IPS-NIHi7 (cell line): ENCODE data around the gene SMO.
A peak's percentile ranks its signal among the peaks of the same experiment; 100 is the strongest.
"Not testable (repeated sequence)": the region's sequence is repeated elsewhere in the genome, so short reads cannot be mapped to it uniquely, and the experiment has no call there.

ENCODE experiments used
- DNase-seq: peaks from one replicate; pipeline ENCODE4 v3.0.0; 2012; ENCODE audit warnings: mixed read lengths; ENCODE audit errors: extremely low spot score

Gene SMO

DNA sequence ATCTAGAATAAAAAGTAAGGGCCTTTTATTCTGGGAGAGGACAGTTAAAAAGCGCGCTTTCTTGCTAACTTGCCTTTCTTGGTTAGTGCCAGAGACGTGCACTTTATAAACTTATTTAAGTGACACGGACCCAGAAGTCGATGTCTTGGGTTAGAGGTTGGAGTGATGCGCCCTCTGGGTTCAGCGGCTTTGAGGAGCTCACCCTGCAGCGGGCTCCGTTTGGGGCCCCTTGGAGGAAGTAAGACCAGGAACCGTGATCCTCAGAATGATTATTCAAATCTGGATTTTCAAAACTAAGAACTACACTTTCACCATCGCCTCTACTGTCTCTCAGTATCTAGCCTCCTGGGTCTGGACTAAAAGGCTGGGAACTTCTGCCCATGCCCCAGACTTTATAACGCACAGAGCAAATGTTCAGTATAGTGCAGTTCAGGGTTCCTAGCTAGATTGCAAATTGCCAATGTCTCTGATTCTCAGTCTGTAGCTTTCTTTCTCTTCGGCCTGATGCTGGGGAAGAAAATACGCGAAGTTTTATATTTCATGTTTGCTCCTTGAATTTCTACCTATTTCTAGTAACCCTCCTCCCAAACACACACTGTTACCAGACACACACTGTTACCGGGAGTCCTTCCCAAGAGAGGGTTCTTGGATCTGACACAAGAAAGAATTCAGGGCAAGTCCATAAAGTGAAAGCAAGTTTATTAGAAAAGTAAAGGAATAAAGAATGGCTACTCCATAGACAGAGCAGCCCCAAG is 18.6 kb upstream of the SMO start:
- no peak for DNase-seq

DNA sequence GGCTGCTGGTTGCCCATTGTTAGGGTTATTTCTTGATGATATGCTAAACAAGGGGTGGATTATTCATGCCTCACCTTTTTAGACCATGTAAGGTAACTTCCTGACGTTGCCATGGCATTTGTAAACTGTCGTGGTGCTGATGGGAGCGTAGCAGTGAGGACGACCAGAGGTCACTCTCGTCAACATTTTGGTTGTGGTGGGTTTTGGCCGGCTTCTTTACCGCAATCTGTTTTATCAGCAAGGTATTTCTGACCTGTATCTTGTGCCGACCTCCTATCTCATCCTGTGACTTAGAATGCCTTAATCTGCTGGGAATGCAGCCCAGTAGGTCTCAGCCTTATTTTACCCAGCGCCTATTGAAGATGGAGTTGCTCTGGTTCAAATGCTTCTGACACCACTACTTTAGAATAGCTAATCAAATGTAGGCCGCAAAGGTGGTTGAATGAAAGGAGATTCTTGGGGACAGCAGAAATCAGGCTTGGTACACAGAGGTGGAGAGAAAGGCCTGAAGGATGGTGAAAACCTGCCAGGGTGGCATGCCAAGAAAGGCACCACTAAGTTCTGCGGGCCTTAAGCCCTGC is 17.9 kb upstream of the SMO start:
- DNase-seq: no peak

DNA sequence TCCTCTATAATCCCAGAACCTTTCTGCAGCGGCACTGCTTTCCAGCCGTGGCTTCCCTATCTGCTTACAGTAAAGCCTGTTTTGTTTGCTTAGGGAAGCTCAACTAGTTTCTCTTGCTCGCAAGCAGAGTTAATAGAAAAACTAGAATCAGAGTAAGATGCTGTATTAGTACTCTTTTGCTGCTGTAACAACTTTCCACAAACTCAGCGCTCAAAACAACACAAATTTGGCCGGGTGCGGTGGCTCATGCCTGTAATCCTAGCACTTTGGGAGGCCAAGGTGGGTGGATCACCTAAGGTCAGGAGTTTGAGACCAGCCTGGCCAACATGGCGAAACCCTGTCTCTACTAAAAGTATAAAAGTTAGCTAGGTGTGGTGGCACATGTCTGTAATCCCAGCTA is 14.6 kb upstream of the SMO start:
- DNase-seq: not testable (repeated sequence)

DNA sequence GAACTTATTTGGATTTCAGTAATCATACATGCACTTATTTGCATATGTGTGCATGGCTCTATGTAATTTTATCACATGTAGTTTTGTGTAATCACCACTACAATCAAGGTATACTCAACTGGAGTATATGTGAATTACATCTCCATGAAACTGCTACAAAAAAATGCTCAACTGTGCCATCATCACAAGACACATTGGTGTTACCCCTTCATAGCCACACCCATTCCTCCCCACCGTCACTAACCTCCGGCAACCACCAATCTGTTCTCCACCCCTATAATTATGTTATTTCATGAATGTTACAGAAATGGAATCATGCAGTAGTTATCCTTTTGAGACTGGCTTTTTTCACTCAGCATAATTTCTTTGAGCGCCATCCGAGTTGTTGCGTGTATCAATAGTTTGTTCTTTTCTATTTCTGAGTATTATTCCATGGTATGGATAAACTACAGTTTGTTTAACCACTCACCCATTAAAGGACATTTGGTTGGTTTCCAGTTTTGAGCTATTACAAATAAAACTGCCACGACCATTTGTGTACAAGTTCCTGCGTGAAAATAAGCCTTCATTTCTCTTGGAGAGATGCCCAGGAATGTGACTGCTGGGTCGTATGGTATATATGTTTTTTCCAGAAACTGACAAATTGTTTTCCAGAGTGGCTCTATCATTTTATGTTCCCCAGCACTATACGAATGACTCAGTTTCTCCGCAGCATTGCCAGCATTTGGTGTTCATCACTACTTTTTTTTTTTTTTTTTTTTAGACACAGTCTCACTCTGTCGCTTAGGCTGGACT is 11.3 kb upstream of the SMO start:
- no peak for DNase-seq

DNA sequence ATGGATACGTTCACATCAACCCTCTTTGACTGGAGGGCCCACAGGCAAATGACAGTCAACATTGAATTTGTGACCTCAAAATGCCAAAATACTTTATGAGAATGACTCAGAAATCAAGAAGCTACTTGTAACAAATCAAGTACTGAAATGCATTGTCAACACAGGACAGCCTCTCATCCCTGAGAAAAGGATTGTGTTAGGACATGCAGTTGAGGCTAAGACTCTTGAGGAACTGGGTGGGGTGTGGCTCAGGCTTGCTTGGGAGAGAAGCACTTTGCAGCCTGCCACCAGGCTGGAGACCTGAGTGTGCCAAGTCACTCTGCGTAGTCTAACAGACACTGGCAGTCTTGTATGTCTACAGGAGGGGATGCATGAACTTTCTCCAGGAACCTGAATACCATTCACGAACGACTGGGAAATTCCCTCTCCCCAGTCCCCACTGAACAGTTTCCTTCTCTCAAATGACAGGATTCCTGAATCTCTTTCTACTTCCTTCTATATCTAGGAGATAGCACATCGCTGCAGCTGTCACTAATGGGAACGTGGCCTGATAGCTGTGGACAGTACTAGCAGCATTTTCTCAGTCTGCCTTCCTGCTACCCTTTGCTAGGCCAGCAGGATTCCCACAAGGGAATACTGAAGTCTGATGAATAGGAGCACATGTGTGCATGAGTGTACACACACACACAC is 3.3 kb upstream of the SMO start:
- DNase-seq: no peak

DNA sequence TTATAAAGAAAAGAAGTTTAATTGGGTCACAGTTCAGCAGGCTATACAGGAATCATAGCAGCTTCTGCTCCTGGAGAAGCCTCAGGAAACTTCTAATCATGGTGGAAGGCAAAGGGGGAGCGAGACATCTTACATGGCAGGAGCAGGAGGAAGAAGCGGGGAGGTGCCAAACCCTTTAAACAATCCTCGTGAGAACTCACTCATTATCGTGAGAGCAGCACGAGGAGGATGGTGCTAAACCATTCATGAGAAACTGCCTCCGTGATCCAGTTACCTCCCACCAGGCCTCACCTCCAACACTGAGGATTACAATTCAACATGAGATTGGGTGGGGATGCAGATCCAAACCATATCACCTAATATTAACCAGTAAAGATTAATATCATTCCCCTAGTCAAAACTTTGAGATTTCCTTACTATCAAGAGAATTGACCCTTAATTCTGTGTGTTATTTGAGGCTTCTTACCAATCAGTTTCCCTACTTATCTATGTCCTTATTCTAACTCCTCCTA is 1.6 kb upstream of the SMO start:
- DNase-seq: no peak

DNA sequence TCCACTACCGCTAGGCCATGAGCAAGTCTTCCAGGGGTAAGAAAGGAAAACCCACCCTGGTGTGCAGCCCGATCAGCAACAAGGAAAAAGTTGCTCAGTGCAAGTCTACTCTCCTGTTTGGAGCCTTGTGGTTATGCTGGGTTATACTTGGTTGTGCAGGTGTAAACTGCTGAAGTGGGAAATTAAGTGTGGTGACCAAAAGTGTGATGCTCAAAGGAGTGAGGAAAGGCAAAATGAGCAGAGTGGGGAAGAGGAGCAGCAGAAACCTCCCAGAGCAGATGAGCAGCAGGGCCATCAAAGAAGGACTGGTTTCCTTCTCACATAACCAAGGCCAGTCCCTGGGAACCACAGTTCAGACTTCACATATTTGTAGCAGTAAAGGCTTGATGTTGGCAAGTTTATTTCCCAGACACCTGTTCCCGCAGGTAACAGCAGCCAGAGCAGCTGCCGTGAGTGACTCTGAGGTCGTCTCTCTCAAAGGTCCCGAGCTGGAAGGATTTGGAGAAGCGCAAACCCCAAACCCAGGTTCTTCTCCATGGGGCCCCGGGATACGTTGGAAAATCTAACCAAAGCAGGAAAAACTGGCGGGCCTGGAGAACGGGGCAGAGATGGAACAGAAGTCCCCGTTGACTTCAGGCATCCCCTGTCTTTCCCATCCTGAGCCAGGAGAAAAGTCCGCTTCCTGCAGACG is 607 bp upstream of the SMO start:
- DNase-seq: no peak

DNA sequence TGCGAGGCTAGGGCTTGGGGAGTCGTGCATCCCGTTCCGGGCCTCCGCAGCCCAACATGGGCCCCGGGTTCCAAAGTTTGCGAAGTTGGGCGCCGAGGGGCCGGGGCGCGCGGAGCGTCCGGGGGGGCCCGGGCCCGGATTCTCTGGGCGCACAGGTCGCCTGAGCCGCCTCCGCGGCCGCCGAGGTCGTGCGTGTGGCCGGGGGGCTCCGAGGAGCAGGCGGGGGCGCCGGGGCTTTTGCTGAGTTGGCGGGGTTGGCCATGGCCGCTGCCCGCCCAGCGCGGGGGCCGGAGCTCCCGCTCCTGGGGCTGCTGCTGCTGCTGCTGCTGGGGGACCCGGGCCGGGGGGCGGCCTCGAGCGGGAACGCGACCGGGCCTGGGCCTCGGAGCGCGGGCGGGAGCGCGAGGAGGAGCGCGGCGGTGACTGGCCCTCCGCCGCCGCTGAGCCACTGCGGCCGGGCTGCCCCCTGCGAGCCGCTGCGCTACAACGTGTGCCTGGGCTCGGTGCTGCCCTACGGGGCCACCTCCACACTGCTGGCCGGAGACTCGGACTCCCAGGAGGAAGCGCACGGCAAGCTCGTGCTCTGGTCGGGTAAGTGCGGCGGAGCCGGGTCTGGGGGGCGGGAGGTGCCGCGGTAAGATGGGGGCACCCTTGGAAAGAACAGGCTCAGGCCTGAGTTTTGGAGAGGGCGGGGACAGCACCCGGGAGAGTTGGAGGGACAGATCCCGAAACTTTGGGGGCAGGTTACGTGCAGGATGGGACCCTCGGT is 643 bp downstream of the SMO start:
- DNase-seq: peak; percentile 66

DNA sequence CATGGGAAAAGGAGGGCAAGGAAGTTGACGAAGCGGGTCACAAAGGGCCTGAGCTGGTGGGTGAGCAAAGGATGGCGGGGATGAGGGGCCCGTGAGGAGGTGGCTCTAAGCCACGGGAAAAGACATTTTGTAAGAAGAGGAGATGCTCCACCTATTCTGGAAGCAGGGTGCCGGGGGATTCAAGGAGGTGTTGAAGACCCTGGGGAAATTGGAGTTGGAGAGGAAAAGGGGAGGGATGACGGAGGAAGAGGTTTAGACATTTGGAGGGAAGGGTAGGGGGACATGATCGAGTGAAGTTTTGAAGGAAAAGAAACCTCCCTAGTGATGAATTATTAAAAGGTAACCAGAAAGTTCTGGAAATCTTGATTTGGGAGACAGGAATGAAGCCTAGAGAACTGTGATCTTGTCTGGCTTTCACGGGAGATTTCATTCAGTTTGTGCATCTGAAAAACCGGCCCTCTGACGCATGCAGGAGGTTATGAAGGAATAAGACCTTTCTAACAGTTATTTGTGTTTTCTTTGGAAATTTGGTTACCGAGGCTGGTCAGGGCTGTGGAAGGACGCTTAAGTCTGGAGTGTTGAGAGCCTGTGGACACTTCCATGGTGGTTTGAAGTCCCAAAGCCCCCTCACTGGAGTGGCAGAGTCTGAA is 1.4 kb downstream of the SMO start:
- no peak for DNase-seq

DNA sequence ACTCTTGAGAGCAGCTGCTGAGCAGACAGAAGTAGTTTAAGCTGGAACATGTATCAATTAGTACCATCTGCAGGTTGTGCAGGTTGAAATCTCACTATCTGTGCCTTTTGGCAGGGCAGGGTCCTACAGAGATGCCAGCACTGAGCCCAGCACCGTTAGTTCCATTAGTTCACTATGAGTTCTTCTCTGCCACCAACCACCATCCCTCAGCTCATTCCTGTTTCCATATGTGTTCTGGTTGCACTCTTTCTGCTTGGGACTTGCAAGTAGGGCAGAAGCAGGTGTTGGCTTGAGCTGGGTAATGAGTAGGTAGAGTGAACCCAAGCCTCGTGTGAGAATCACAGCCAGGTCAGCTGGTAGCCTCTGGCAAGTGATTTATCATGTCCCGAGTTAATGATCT is 2.8 kb downstream of the SMO start:
- DNase-seq: no peak

DNA sequence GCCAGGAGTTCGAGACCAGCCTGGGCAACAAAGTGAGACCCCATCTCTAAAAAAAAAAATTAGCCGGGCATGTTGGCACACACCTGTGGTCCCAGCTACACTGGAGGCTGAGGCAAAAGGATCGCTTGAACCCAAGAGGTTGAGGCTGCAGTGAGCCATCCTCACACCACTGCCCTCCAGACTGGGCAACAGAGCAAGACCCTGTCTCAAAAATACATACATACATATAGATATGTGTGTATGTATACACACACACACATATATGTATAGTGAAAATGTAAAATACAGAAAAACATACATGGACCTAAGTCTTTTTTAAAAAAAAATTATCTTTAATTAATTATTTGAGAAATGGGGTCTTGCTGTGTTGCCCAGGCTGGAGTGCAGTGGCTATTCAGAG is 5.5 kb downstream of the SMO start:
- no peak for DNase-seq

DNA sequence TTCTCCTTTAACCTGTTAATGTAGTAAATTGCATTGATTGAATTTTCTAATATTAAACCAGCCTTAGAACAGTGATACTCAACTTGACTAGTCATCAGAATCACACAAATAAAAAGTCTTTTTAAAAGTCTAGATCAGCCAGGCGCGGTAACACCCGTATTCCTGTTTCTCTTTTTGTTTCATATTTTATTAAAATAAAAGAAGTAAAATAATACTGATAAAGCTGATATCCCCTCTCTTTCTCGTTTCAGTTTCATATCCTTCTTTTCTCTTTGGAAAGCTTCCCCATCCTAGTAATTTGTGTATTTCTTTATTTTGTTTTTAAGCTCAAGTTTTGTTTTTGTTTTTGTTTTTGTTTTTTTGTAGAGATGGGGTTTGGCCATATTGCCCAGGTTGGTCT is 9.3 kb downstream of the SMO start:
- DNase-seq: no peak

DNA sequence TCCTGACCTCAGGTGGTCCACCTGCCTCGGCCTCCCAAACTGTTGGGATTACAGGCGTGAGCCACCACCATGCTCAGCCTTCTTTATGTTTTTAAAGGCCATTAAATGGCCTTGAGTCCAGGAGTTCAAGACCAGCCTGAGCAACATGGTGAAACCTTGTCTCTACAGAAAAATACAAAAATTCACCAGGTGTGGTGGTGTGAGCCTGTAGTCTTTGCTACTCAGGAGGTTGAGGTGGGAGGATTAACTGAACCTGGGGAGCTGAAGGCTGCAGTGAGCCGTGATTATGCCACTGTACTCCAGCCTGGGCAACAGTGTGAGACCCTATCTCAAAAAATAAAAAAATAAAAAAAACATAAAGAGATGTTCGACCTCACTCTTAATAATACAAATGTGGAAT is 11.0 kb downstream of the SMO start:
- no peak for DNase-seq

DNA sequence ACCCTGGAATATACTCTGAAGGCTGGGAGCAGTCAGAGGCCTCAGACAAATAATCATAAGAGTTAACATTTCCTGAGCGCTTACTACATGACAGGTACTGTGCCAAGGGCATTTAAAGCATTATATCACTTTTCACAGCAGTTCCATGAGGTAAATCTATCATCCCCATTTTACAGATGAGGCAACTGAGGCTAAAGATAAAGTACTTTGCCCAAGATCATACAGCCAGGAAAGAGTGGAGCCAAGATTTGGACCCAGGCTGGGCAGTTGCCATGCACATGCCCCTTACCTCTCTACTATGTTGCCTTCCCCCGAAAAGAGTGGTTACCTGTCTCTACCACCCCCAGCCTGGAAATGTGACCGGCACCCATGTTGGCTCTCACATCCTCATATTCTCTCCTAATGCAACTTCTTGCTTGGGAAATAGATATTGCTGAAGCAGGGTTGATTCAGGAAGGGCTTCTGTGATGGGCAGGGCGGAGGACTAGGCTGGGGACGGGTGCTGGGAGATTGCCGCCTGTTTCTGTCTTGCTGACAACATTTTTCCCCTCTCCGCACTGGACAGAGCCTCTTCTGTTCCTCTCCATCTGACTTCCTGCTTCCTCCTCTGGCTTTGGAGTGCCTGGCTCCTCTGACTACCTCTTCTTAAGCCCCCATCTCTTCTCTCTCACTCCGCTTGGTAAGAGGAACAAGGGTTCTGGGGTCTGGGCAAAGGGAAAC is 13.8 kb downstream of the SMO start:
- no peak for DNase-seq

DNA sequence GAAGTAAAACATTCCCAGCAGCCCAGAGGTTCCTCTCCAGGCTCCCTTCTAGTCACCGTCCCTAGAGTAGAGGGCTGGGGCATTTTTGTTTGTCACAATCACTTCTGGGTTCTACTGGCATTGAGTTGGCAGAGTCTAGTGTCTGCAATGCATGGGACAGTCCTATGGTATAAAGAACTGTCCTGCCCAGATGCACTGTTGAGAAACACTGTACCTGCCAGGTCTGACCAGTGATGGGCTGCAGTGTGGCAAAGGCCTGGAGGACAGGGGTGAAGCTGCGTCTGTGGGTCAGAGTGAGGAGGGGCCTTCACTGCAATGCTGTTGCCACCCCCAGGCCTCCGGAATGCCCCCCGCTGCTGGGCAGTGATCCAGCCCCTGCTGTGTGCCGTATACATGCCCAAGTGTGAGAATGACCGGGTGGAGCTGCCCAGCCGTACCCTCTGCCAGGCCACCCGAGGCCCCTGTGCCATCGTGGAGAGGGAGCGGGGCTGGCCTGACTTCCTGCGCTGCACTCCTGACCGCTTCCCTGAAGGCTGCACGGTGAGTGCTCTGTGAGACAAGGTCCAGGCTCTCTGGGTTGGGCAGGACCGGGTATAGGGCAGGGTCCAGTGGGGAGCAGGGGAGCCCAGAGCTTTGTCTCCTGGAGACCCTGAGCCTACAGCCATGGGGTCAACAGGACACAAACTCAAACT is 14.8 kb downstream of the SMO start:
- no peak for DNase-seq

DNA sequence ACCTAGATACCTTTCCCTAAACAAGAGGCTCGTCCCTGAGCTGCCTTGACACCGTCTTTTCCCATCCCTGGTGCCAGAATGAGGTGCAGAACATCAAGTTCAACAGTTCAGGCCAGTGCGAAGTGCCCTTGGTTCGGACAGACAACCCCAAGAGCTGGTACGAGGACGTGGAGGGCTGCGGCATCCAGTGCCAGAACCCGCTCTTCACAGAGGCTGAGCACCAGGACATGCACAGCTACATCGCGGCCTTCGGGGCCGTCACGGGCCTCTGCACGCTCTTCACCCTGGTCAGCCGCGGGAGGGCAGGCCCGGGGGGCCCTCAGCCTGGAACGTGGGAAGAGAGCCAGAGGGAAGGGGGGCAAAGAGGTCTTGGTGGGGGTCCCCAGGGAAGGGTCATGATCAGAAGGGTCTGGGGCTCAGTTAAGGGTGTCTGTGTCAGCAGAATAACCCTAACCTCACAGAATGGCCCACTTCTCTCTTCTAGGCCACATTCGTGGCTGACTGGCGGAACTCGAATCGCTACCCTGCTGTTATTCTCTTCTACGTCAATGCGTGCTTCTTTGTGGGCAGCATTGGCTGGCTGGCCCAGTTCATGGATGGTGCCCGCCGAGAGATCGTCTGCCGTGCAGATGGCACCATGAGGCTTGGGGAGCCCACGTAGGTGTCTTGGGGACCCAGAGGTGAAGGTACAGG is 16.8 kb downstream of the SMO start:
- peak; percentile 2 for DNase-seq

DNA sequence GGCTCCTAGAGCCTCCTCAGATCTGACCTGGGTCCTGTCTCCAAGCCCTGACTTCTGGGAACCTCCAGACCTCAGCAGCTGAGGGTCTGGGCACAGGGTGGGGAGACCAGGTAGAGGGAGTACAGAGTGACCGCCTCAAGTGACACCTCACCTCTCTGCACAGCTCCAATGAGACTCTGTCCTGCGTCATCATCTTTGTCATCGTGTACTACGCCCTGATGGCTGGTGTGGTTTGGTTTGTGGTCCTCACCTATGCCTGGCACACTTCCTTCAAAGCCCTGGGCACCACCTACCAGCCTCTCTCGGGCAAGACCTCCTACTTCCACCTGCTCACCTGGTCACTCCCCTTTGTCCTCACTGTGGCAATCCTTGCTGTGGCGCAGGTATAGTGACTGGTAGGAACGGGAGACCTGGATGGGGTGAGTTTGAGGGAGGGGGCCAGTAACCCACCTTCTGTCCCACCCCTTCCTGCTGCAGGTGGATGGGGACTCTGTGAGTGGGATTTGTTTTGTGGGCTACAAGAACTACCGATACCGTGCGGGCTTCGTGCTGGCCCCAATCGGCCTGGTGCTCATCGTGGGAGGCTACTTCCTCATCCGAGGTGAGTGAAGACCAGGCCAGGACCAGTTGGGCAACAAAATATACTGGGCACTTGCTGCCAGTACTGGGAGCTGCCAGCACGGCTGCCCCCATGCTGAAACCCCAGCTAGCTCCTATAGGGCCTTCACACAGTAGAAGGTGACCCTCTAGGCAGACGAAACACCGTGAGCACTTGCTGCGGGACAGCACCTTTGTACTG is 17.8 kb downstream of the SMO start:
- DNase-seq: peak; percentile 0

DNA sequence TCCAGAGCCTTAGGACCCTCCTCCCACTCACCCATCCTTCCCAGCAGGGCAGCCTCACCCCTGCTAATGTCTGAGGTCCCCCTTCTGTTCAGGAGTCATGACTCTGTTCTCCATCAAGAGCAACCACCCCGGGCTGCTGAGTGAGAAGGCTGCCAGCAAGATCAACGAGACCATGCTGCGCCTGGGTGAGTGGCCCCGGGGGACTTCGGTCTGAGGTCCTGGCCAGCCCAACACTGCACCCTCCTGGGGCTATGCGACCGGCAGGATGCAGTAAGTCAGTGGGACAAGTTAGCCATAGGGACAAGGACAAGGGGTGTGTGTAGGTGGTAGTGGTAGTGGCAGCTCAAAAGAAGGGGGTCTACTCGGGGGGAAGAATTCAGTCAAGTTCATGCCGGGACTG is 20.2 kb downstream of the SMO start:
- no peak for DNase-seq
